ENCODE data around the gene RPL22.

RPL22 gene

GRCh38 chr1:6241887-6242740 lies 42.7 kb upstream of the RPL22 start (continued):
- TF ChIP-seq CSRNP3 (CRISPR knock-in tag; IDR thresholded peaks at IDR 0.05): no peak
- no peak for TF ChIP-seq ZC3H10 (CRISPR knock-in tag; IDR thresholded peaks at IDR 0.05)
- no peak for TF ChIP-seq SNAI2 (CRISPR knock-in tag; IDR thresholded peaks at IDR 0.05)
- no peak for TF ChIP-seq ZFP3 (CRISPR knock-in tag; IDR thresholded peaks at IDR 0.05)
- TF ChIP-seq ESRRG (CRISPR knock-in tag; IDR thresholded peaks at IDR 0.05): no peak

DNA sequence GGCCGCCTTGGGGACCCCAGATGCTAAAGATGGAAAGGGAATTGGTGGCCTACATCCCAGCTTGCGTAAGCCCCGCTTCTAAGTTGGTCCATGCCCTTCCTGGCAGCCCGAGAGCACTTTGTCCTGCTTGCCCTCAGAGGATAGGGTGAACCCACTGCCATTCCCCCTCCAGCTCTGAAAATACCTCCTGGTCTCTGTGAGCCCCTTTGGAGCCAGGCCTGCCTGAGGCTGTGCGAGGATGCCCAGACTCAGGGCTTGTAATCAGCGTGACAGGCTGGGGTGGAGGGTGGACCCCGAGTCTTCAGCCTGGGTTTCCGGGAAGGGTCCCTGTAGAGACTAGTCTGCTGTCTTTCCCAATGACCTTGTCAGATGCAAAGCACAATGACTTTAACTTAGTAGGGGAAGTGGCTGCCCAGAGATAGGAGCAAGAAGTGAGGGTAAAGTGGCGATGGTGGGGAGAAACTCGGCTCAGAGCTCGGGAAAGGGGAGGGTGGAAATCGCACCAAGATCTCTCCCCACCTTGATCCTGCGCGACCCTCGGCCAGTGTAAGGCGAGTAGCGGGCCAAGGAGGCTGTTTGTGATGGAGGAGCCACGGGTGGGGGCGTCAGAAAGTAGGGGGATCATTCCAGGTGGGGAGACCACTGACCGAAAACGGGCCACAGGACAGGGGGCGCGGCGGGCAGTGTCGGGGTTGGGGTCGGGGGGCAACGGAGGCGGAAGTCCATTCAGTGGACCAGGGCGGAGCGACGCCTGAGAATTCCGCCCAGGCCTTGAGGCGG lies 41.9 kb upstream of the RPL22 start:
- ATAC-seq: no peak
- no peak for TF ChIP-seq ZNF565 (CRISPR knock-in tag; conservative IDR thresholded peaks at IDR 0.05; ENCODE audit: low read depth)

DNA sequence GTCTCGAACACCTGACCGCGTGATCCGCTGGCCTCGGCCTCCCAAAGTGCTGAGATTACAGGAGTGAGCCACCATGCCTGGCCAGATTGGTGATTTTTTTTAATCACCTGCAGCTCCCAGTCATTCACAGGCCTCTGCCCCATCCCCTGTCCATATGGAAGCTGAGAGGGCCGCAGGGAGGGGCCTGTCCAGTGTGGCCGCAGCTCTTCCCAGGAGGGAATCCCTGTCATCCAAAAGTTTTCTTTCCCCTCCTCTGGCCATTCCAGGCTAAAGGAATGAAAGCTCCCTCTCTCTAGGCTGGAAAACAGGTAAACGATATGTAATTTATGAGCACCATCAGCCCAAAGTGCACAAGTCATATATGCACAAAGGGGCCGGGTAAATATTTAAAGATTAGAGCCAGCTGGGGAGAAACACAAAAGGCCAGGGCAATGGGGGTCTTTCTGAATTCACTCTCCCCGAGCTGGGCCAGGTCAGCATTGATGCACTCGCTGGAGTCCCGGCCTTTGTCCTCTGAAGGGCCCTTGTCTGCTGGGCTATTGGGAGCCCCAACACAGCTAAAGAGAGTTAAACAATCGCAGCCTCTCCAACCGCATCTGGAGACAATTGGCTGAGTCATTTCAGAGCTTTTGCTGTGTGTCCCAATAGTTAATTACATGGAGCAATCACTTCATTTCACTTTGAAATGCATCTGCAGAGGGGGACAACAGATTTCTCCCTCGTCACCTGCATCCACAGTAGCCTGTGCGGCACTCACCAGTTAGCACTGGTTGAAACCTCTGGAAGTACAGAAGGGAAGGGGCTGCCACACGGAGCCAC lies 40.8 kb upstream of the RPL22 start:
- TF ChIP-seq ISL1 (CRISPR knock-in tag; IDR thresholded peaks at IDR 0.05) (no peak), ZNF565 (CRISPR knock-in tag; conservative IDR thresholded peaks at IDR 0.05; ENCODE audit: low read depth) (no peak), ZC3H10 (CRISPR knock-in tag; IDR thresholded peaks at IDR 0.05) (no peak), ZFP3 (CRISPR knock-in tag; IDR thresholded peaks at IDR 0.05) (no peak), TCF4 (CRISPR knock-in tag; IDR thresholded peaks at IDR 0.05; ENCODE audit: borderline replicate concordance) (no peak), PPARA (CRISPR knock-in tag; IDR thresholded peaks at IDR 0.05; ENCODE audit: borderline replicate concordance) (no peak), GLIS3 (CRISPR knock-in tag; IDR thresholded peaks at IDR 0.05) (no peak)
- TF ChIP-seq, protein P1, sequence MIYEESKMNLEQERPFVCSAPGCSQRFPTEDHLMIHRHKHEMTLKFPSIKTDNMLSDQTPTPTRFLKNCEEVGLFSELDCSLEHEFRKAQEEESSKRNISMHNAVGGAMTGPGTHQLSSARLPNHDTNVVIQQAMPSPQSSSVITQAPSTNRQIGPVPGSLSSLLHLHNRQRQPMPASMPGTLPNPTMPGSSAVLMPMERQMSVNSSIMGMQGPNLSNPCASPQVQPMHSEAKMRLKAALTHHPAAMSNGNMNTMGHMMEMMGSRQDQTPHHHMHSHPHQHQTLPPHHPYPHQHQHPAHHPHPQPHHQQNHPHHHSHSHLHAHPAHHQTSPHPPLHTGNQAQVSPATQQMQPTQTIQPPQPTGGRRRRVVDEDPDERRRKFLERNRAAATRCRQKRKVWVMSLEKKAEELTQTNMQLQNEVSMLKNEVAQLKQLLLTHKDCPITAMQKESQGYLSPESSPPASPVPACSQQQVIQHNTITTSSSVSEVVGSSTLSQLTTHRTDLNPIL (CRISPR knock-in tag; IDR thresholded peaks at IDR 0.05; ENCODE audit: low read depth): no peak
- no peak for ATAC-seq

DNA sequence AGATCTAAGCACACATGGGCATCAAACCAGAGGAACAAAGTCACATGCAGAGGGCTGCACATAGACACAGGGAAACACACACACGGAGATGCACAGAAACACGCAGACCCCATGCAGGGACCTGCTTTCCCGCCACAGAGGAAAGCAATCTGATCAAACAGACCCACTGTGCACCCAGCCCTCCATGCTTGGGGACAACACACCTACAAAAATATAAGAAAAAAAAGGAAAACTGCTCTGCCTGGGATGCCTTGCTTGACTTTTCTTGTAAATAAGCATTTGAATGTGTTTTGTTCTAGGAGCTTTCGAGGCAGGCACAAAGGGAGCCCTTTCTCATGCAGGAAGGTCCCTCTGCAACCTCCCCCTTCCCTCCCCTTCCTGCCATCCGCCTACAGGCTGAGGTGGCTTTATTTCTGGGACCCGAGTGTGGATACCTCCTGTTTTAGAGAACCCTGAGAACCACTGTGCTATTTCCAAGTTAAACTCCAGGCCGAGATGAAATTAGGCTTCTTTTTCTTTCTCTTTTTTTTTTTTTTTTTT lies 39.9 kb upstream of the RPL22 start:
- no peak for TF ChIP-seq ZFP30 (CRISPR knock-in tag; IDR thresholded peaks at IDR 0.05)
- no peak for TF ChIP-seq CSRNP3 (CRISPR knock-in tag; IDR thresholded peaks at IDR 0.05)
- TF ChIP-seq RARB (CRISPR knock-in tag; IDR thresholded peaks at IDR 0.05): no peak
- no peak for TF ChIP-seq ZFP3 (CRISPR knock-in tag; IDR thresholded peaks at IDR 0.05)
- TF ChIP-seq, protein P2, sequence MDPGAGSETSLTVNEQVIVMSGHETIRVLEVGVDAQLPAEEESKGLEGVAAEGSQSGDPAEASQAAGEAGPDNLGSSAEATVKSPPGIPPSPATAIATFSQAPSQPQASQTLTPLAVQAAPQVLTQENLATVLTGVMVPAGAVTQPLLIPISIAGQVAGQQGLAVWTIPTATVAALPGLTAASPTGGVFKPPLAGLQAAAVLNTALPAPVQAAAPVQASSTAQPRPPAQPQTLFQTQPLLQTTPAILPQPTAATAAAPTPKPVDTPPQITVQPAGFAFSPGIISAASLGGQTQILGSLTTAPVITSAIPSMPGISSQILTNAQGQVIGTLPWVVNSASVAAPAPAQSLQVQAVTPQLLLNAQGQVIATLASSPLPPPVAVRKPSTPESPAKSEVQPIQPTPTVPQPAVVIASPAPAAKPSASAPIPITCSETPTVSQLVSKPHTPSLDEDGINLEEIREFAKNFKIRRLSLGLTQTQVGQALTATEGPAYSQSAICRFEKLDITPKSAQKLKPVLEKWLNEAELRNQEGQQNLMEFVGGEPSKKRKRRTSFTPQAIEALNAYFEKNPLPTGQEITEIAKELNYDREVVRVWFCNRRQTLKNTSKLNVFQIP (CRISPR knock-in tag; IDR thresholded peaks at IDR 0.05; ENCODE audit: borderline replicate concordance, low read depth): no peak
- no peak for TF ChIP-seq ZNF565 (CRISPR knock-in tag; conservative IDR thresholded peaks at IDR 0.05; ENCODE audit: low read depth)
- TF ChIP-seq GLIS3 (CRISPR knock-in tag; IDR thresholded peaks at IDR 0.05): no peak
- TF ChIP-seq, protein P1 (CRISPR knock-in tag; IDR thresholded peaks at IDR 0.05; ENCODE audit: low read depth): no peak
- no peak for TF ChIP-seq ARNTL (CRISPR knock-in tag; IDR thresholded peaks at IDR 0.05; ENCODE audit: borderline replicate concordance, low read depth)
- ATAC-seq: no peak
